IMR-90 (cell line): ENCODE measurements around the gene CWF19L1.
"Not testable (repeated sequence)": the region's sequence is repeated elsewhere in the genome, so short reads cannot be mapped to it uniquely, and the experiment has no call there.

Experiments used
- ELK1 ChIP-seq: fragments of 150-350 bp; IDR thresholded peaks from 2 replicates; pipeline ENCODE4 v1.6.1; 2016; ENCODE audit warnings: low read depth, mild to moderate bottlenecking, low read length, moderate library complexity, borderline replicate concordance
- MAZ ChIP-seq: IDR thresholded peaks from 2 replicates; pipeline ENCODE4 v1.6.1; 2012; ENCODE audit warnings: low read depth, mild to moderate bottlenecking, low read length, improper control_type of control experiment, moderate library complexity, borderline replicate concordance
- POLR2A ChIP-seq: IDR thresholded peaks from 2 replicates; pipeline ENCODE4 v1.6.1; 2012; ENCODE audit warnings: mild to moderate bottlenecking, low read depth, low read length
- SMC3 ChIP-seq: fragments of 150-350 bp; IDR thresholded peaks from 2 replicates; pipeline ENCODE4 v1.6.1; 2016; ENCODE audit warnings: low read depth, mild to moderate bottlenecking, antibody characterized with exemption, low read length, moderate library complexity
- TF ChIP-seq, protein P1 (sequence below): conservative IDR thresholded peaks from 2 replicates; pipeline ENCODE4 v1.5.1; 2012; ENCODE audit warnings: mild to moderate bottlenecking, low read depth, low read length, improper control_type of control experiment

DNA sequence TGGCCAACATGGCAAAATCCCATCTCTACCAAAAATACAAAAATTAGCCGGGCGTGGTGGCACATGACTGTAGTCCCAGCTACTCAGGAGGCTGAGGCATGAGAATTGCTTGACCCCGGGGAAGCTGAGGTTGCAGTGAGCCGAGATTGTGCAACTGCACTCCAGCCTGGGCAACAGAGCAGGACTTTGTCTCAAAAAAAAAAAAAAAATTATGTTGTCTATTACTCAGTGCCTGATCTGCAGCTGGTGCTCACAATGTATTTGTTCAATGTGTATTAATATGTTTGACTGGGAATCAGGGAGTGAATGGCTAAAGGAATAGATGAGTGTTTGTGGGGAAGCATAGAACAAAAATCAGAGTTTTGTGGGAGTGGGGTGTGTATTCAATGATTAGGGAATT, 24.9 kb upstream of the CWF19L1 start:
- not testable (repeated sequence) for TF ChIP-seq POLR2A, ELK1, SMC3, MAZ
- TF ChIP-seq, protein P1, sequence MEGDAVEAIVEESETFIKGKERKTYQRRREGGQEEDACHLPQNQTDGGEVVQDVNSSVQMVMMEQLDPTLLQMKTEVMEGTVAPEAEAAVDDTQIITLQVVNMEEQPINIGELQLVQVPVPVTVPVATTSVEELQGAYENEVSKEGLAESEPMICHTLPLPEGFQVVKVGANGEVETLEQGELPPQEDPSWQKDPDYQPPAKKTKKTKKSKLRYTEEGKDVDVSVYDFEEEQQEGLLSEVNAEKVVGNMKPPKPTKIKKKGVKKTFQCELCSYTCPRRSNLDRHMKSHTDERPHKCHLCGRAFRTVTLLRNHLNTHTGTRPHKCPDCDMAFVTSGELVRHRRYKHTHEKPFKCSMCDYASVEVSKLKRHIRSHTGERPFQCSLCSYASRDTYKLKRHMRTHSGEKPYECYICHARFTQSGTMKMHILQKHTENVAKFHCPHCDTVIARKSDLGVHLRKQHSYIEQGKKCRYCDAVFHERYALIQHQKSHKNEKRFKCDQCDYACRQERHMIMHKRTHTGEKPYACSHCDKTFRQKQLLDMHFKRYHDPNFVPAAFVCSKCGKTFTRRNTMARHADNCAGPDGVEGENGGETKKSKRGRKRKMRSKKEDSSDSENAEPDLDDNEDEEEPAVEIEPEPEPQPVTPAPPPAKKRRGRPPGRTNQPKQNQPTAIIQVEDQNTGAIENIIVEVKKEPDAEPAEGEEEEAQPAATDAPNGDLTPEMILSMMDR: not testable (repeated sequence)
